ENCODE results near the gene IHH. TPM values are rescaled to one million over a fixed set of nuclear protein-coding genes. Genes with fewer than 3 reads are reported as not detected.

IHH gene
- polyA plus RNA-seq, 3 donors = not detected

- Histone ChIP-seq H3K79me2 (ENCODE audit: insufficient read depth, low read length) (no peaks in the 10 kb centered on the region), H3K9ac (ENCODE audit: insufficient read depth, low read length, poor library complexity, severe bottlenecking) (no peak overlapping the region)
- 100% methylated on average over 2 of the region's 4 CpGs for WGBS (ENCODE audit: insufficient coverage)
These were observed 18.2 kb upstream of the IHH start for GRCh38 chr2:219078951-219079350.

GRCh38 chr2:219078126-219078525 is 17.4 kb upstream of the IHH start:
- no peaks in the 10 kb centered on the region for H3K9me3 ChIP-seq (replicated peaks in 1 of 2; ENCODE audit: control insufficient read depth in 1 of 2, insufficient read depth in 1 of 2, low read length in 2 of 2)
- H3K9ac ChIP-seq (ENCODE audit: insufficient read depth, low read length, poor library complexity, severe bottlenecking) = no peak overlapping the region
- no peaks in the 10 kb centered on the region for H3K27me3 ChIP-seq (ENCODE audit: control insufficient read depth in 2 of 2, insufficient read depth in 2 of 2, low read length in 2 of 2)
- intact Hi-C loops (cut with micrococcal nuclease) = loop anchor here in 1 of 2 donors (5.0 kb wide), 1 partner anchor 39 kb away; no protein-coding TSS in a partner anchor
- no peak for TF ChIP-seq CTCF (IDR thresholded peaks at IDR 0.05)
- 90% methylated on average over 2 of the region's 3 CpGs for WGBS (ENCODE audit: insufficient coverage)
- no peak overlapping the region for H3K27ac ChIP-seq (ENCODE audit: low read depth in 1 of 2, low read length in 2 of 2)
- H3K27me3 Mint-ChIP-seq (ENCODE audit: low read depth in 3 of 3) = peaks cover 0 to 3% (median 2%) of the 10 kb centered on the region in 3 donors
- peaks cover 26 to 30% of the 10 kb centered on the region in 2 donors for H3K4me1 ChIP-seq (ENCODE audit: control insufficient read depth in 1 of 2, insufficient read depth in 2 of 2, low read length in 2 of 2)
- H3K9me3 Mint-ChIP-seq = no peaks in the 10 kb centered on the region
- H2AFZ ChIP-seq (ENCODE audit: insufficient read depth, low read depth, low read length, poor library complexity, severe bottlenecking) = no peak overlapping the region
- no peak overlapping the region for H3K27ac Mint-ChIP-seq
- peaks cover 34 to 36% of the 10 kb centered on the region in 2 donors for H3K36me3 Mint-ChIP-seq
- H3K4me3 Mint-ChIP-seq = no peak overlapping the region
- no peak for DNase-seq
- H3K79me2 ChIP-seq (ENCODE audit: insufficient read depth, low read length) = no peaks in the 10 kb centered on the region
- H4K20me1 ChIP-seq (ENCODE audit: insufficient read depth, low read length) = no peaks in the 10 kb centered on the region
- no peak overlapping the region for H3K4me3 ChIP-seq (replicated peaks in 1 of 3; ENCODE audit: low read depth in 2 of 3, low read length in 3 of 3)
- no peak overlapping the region for H3K4me2 ChIP-seq (replicated peaks; ENCODE audit: extremely low read depth, low read length, poor library complexity, severe bottlenecking)
- peaks cover 40% of the 10 kb centered on the region for H3K4me1 Mint-ChIP-seq
- peaks cover 0 to 25% of the 10 kb centered on the region in 2 donors for H3K36me3 ChIP-seq (replicated peaks in 1 of 2; ENCODE audit: control insufficient read depth in 1 of 2, insufficient read depth in 2 of 2, low read length in 2 of 2)

More at GRCh38 chr2:219078951-219079350, 18.2 kb upstream of the IHH start:
- intact Hi-C loops (cut with micrococcal nuclease) = loop anchor here in 1 of 2 donors (5.0 kb wide), 1 partner anchor 38 kb away; no protein-coding TSS in a partner anchor
- H3K4me3 Mint-ChIP-seq = no peak overlapping the region
- Histone ChIP-seq H3K4me1 (ENCODE audit: control insufficient read depth in 1 of 2, insufficient read depth in 2 of 2, low read length in 2 of 2) (peaks cover 26 to 30% of the 10 kb centered on the region in 2 donors), H4K20me1 (ENCODE audit: insufficient read depth, low read length) (no peaks in the 10 kb centered on the region), H3K27me3 (ENCODE audit: control insufficient read depth in 2 of 2, insufficient read depth in 2 of 2, low read length in 2 of 2) (no peaks in the 10 kb centered on the region), H3K27ac (ENCODE audit: low read depth in 1 of 2, low read length in 2 of 2) (no peak overlapping the region), H3K4me3 (replicated peaks in 1 of 3; ENCODE audit: low read depth in 2 of 3, low read length in 3 of 3) (no peak overlapping the region), H2AFZ (ENCODE audit: insufficient read depth, low read depth, low read length, poor library complexity, severe bottlenecking) (no peak overlapping the region), H3K36me3 (replicated peaks in 1 of 2; ENCODE audit: control insufficient read depth in 1 of 2, insufficient read depth in 2 of 2, low read length in 2 of 2) (peaks cover 0 to 25% of the 10 kb centered on the region in 2 donors), H3K4me2 (replicated peaks; ENCODE audit: extremely low read depth, low read length, poor library complexity, severe bottlenecking) (no peak overlapping the region), H3K9me3 (replicated peaks in 1 of 2; ENCODE audit: control insufficient read depth in 1 of 2, insufficient read depth in 1 of 2, low read length in 2 of 2) (no peaks in the 10 kb centered on the region)
- DNase-seq = no peak
- peaks cover 33 to 34% of the 10 kb centered on the region in 2 donors for H3K36me3 Mint-ChIP-seq
- H3K9me3 Mint-ChIP-seq = no peaks in the 10 kb centered on the region
- H3K27ac Mint-ChIP-seq = peak overlapping the region in 1 of 7 donors; percentile 75
- no peak for TF ChIP-seq CTCF (IDR thresholded peaks at IDR 0.05)
- H3K4me1 Mint-ChIP-seq = peaks cover 43% of the 10 kb centered on the region
- H3K27me3 Mint-ChIP-seq (ENCODE audit: low read depth in 3 of 3) = peaks cover 0 to 3% (median 0%) of the 10 kb centered on the region in 3 donors

Data from CD14-positive monocyte (primary cell).